ENCODE measurements around the gene OR4S1.
"Not testable (repeated sequence)": the region's sequence is repeated elsewhere in the genome, so short reads cannot be mapped to it uniquely, and the experiment has no call there.

Gene OR4S1

GRCh38 chr11:48305923-48306322 lies at the start of gene OR4S1:
Gene OR4S1, plus strand, starts transcription at chr11:48306223. Its CDS starts 0 bp downstream, at chr11:48306223.
- DNase-seq, result no peak

GRCh38 chr11:48261600-48261999 lies 44.4 kb upstream of the OR4S1 start:
- no peak for DNase-seq

- DNase-seq, result no peak
Observed at GRCh38 chr11:48263423-48263911, 42.6 kb upstream of the OR4S1 start, which contains the start of gene OR4X1. Gene OR4X1, plus strand, starts transcription at chr11:48263861. Its CDS starts 0 bp downstream, at chr11:48263861.

GRCh38 chr11:48270621-48271020 lies 35.4 kb upstream of the OR4S1 start:
- no peak for DNase-seq

- no peak for DNase-seq
Observed at GRCh38 chr11:48272606-48273005, 33.4 kb upstream of the OR4S1 start.

GRCh38 chr11:48307760-48308386 lies 1.9 kb downstream of the OR4S1 start:
- peak; percentile 51 for DNase-seq

GRCh38 chr11:48313590-48313989 lies 7.6 kb downstream of the OR4S1 start:
- not testable (repeated sequence) for DNase-seq

- not testable (repeated sequence) for DNase-seq
Observed at GRCh38 chr11:48319813-48320212, 13.8 kb downstream of the OR4S1 start.

- DNase-seq, result not testable (repeated sequence)
Observed at GRCh38 chr11:48324620-48325019, 18.6 kb downstream of the OR4S1 start, which contains the start of gene OR4C3. Gene OR4C3, plus strand, starts transcription at chr11:48324920. Its CDS starts 102 bp downstream, at chr11:48325022.

- DNase-seq, result no peak
Observed at GRCh38 chr11:48341466-48341865, 35.4 kb downstream of the OR4S1 start.

GRCh38 chr11:48342505-48342904 lies 36.5 kb downstream of the OR4S1 start:
- DNase-seq, result not testable (repeated sequence)

- DNase-seq, result not testable (repeated sequence)
Observed at GRCh38 chr11:48346286-48346685, 40.3 kb downstream of the OR4S1 start.

- DNase-seq, result no peak
Observed at GRCh38 chr11:48354013-48354412, 48.0 kb downstream of the OR4S1 start.

- DNase-seq, result no peak
Observed at GRCh38 chr11:48354677-48355076, 48.7 kb downstream of the OR4S1 start.
